ENCODE measurements around the gene KCNK17.

Gene KCNK17

DNA sequence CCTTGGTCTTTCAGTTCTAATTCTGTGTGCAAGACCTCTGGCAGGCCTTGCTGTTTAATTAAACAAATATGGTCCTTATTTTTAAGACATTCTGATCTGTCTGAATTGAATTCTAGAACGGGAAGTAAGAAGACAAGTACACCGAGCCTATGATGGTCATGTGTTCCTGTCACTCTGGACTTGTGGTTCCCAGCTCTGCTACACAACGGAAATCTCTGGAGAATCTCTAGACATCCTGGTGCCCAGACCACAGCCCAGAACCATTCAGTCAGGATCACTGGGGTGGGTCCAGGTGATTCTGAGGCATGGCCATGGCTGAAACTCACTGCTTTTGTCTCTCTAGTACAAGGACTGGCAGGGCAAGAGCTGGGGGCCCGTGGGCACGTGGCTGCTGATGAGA, 24.2 kb upstream of the KCNK17 start:
- H3K36me3 ChIP-seq (ENCODE audit: control insufficient read depth, insufficient read depth, low read length) = no peaks in the 10 kb centered on the region
- H3K4me1 ChIP-seq (ENCODE audit: control insufficient read depth, insufficient read depth, low read length, poor library complexity, severe bottlenecking) = peaks cover 3% of the 10 kb centered on the region
- H3K4me3 ChIP-seq (ENCODE audit: insufficient read depth, low read depth, low read length, poor library complexity, severe bottlenecking) = no peak overlapping the region
- H3K27me3 ChIP-seq (replicated peaks; ENCODE audit: control insufficient read depth, insufficient read depth, low read length, poor library complexity, severe bottlenecking) = no peaks in the 10 kb centered on the region
- no peak for DNase-seq
- no peak overlapping the region for H3K27ac ChIP-seq (ENCODE audit: insufficient read depth, low read length, poor library complexity, severe bottlenecking)
- no peaks in the 10 kb centered on the region for H3K9me3 ChIP-seq (ENCODE audit: control insufficient read depth, low read length)

DNA sequence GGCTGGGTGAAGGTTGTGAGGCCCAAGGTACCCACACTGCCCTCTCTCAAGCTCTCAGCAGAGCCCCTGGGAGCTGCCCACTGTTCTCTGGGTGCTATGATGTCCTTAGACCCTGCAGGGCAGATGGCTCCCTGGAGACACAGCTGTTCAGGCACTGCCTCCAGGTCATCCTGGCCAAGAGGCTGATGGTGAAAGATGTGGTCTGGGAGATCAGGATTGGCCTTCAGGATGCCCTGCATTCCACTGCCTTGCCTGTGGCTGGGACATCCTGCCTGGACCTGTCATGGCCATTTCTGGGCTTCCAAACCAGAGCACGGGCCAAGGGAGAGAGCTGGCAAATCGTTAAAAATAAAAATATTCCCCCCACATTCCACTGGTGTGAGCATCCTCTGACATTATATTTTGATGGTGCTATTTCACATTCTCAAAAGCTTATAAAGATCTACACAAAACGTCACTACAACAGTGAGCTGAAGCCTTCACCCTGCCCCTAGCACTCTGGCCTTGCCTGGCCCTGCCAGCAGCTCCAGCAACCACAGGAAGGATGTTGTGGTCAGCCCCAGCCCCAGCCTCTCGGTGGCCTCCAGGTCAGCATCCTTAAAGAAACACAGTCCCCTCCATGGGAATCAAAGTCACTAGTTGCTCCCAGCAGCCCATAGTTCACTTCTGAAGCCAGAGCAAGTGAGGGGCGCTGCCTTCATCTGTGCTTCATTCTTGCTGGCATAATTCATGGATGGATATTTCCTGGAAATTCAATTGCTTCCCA, 21.7 kb upstream of the KCNK17 start:
- Histone ChIP-seq H3K27ac (ENCODE audit: insufficient read depth, low read length, poor library complexity, severe bottlenecking) (no peak overlapping the region), H3K36me3 (ENCODE audit: control insufficient read depth, insufficient read depth, low read length) (no peaks in the 10 kb centered on the region), H3K4me1 (ENCODE audit: control insufficient read depth, insufficient read depth, low read length, poor library complexity, severe bottlenecking) (peaks cover 3% of the 10 kb centered on the region), H3K4me3 (ENCODE audit: insufficient read depth, low read depth, low read length, poor library complexity, severe bottlenecking) (no peak overlapping the region), H3K27me3 (replicated peaks; ENCODE audit: control insufficient read depth, insufficient read depth, low read length, poor library complexity, severe bottlenecking) (no peaks in the 10 kb centered on the region), H3K9me3 (ENCODE audit: control insufficient read depth, low read length) (no peaks in the 10 kb centered on the region)
- no peak for DNase-seq

DNA sequence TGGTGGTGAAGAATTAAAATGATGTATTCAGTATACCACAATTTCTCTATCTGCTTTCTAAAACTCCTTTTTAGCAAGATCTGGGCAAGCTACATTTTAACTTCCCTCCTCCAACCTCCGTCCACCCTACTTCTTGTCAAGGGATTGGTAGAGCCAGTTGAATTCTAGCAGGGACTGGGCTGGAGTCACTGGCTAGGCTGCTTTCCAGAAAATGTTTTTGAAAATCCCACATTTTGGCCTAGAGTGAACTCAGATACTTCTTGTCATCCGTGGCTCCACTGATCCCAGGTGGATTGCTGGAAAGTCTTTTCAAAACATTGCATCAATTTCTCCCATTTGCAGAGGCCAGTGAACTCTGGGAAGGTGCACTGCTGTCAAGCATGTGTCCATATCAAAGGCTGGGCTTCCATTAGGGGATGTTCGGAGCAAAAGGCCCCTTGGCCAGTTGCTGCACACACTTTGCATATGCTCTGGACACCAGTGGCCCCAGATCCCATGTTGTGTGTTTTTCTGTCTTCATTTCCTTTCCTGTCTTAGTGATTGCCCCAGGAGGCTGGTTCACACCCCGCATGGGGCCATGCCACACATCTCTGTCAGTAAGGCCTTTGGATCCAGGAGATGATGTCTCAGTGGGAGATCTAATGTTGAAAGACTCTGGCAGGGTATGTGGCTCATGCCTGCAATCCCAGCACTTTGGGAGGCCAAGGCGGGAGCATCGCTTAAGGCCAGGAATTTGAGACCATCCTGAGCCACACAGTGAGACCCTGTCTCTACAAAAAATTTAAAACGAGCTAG, 19.6 kb upstream of the KCNK17 start:
- DNase-seq = no peak

DNA sequence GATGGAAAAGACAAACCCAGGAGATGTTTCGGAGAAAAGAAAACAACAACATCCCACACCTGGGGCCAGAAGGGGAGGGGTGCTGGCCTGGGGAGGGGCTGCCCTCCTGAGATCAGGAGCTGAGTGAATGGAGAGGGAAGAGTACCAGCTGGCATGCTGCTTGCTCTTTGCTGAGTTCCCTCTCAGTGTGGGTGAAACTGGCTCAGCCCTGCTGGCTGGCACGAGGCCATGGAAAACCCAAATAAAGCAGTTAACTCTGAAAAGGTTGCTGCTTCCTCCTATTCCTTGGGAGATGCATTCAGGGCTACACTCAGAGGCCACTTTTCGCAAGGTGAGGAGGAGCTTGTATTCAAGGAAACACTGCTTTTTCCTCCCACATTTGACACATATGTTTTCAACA, 16.3 kb upstream of the KCNK17 start:
- no peak for DNase-seq
- Histone ChIP-seq H3K4me3 (ENCODE audit: insufficient read depth, low read depth, low read length, poor library complexity, severe bottlenecking) (no peak overlapping the region), H3K27me3 (replicated peaks; ENCODE audit: control insufficient read depth, insufficient read depth, low read length, poor library complexity, severe bottlenecking) (no peaks in the 10 kb centered on the region), H3K27ac (ENCODE audit: insufficient read depth, low read length, poor library complexity, severe bottlenecking) (no peak overlapping the region), H3K9me3 (ENCODE audit: control insufficient read depth, low read length) (no peaks in the 10 kb centered on the region), H3K36me3 (ENCODE audit: control insufficient read depth, insufficient read depth, low read length) (no peaks in the 10 kb centered on the region), H3K4me1 (ENCODE audit: control insufficient read depth, insufficient read depth, low read length, poor library complexity, severe bottlenecking) (no peaks in the 10 kb centered on the region)

More for the DNA sequence above, 19.6 kb upstream of the KCNK17 start:
- Histone ChIP-seq H3K4me1 (ENCODE audit: control insufficient read depth, insufficient read depth, low read length, poor library complexity, severe bottlenecking) (peaks cover 3% of the 10 kb centered on the region), H3K27ac (ENCODE audit: insufficient read depth, low read length, poor library complexity, severe bottlenecking) (no peak overlapping the region), H3K9me3 (ENCODE audit: control insufficient read depth, low read length) (no peaks in the 10 kb centered on the region), H3K36me3 (ENCODE audit: control insufficient read depth, insufficient read depth, low read length) (no peaks in the 10 kb centered on the region), H3K27me3 (replicated peaks; ENCODE audit: control insufficient read depth, insufficient read depth, low read length, poor library complexity, severe bottlenecking) (no peaks in the 10 kb centered on the region), H3K4me3 (ENCODE audit: insufficient read depth, low read depth, low read length, poor library complexity, severe bottlenecking) (no peak overlapping the region)

DNA sequence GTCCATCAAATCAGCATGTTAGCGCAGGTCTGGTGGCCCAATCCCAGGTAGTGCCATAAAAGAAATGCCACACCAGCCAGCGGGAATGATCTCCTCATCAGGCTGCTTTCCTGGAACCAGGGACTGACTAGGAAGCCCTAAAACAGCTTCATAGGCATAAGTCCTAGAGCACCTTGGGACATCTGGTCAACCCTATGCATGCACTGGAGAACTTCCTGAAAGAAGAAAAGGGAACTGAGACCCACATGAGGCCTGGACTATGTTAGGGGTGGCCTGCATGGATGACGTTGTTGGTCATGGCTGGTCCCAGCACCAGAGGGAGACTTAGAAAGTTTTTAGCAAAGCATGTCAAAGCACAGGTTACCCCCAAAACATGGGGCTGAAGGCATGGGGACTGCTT, 15.8 kb upstream of the KCNK17 start:
- no peak for DNase-seq
- H3K9me3 ChIP-seq (ENCODE audit: control insufficient read depth, low read length) = no peaks in the 10 kb centered on the region
- H3K27me3 ChIP-seq (replicated peaks; ENCODE audit: control insufficient read depth, insufficient read depth, low read length, poor library complexity, severe bottlenecking) = no peaks in the 10 kb centered on the region
- no peak overlapping the region for H3K4me3 ChIP-seq (ENCODE audit: insufficient read depth, low read depth, low read length, poor library complexity, severe bottlenecking)
- H3K27ac ChIP-seq (ENCODE audit: insufficient read depth, low read length, poor library complexity, severe bottlenecking) = no peak overlapping the region
- H3K36me3 ChIP-seq (ENCODE audit: control insufficient read depth, insufficient read depth, low read length) = no peaks in the 10 kb centered on the region
- H3K4me1 ChIP-seq (ENCODE audit: control insufficient read depth, insufficient read depth, low read length, poor library complexity, severe bottlenecking) = no peaks in the 10 kb centered on the region

DNA sequence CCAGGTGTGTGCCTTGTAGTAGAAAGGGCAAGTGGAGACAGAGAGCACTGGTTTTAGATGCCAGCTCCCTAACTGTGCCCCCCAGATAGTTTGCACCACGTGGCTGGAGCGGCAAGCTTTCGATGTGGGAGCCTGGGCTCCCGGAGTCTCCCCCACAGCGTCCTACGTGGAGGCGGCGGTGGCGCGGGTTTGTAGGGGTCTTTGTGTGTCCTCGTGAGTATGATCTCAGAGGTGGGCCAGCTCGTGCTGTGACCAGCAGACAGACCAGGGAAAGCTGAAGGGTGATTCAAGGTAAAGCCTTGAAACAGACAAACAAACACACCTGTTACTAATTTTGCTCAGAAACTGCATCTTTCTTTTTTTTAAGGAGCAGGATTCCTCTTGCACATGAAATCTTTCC, 13.8 kb upstream of the KCNK17 start:
- DNase-seq = no peak
- Histone ChIP-seq H3K4me1 (ENCODE audit: control insufficient read depth, insufficient read depth, low read length, poor library complexity, severe bottlenecking) (no peaks in the 10 kb centered on the region), H3K36me3 (ENCODE audit: control insufficient read depth, insufficient read depth, low read length) (no peaks in the 10 kb centered on the region), H3K27me3 (replicated peaks; ENCODE audit: control insufficient read depth, insufficient read depth, low read length, poor library complexity, severe bottlenecking) (no peaks in the 10 kb centered on the region), H3K9me3 (ENCODE audit: control insufficient read depth, low read length) (no peaks in the 10 kb centered on the region), H3K4me3 (ENCODE audit: insufficient read depth, low read depth, low read length, poor library complexity, severe bottlenecking) (no peak overlapping the region), H3K27ac (ENCODE audit: insufficient read depth, low read length, poor library complexity, severe bottlenecking) (no peak overlapping the region)

DNA sequence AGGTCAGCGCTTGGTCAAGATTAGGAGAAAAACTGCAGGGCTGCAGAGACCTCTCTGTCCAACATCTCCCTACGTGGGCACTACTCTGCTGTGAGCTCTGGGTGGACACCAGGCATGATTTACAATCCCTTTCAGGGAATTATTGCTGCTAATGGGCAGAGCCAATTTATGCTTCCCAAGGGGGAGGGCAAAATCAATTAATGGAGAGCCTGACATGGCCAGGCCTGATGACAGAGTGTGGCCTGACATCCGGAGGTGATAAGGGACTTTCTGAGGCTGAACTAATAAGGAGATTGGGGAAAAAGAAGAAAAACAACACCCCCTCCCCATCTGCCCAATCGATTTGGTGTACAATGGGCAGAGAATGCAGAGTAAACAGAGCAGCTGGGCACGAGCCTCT, 13.3 kb upstream of the KCNK17 start:
- H3K4me3 ChIP-seq (ENCODE audit: insufficient read depth, low read depth, low read length, poor library complexity, severe bottlenecking) = no peak overlapping the region
- no peak overlapping the region for H3K27ac ChIP-seq (ENCODE audit: insufficient read depth, low read length, poor library complexity, severe bottlenecking)
- no peak for DNase-seq
- no peaks in the 10 kb centered on the region for H3K9me3 ChIP-seq (ENCODE audit: control insufficient read depth, low read length)
- H3K4me1 ChIP-seq (ENCODE audit: control insufficient read depth, insufficient read depth, low read length, poor library complexity, severe bottlenecking) = no peaks in the 10 kb centered on the region
- no peaks in the 10 kb centered on the region for H3K36me3 ChIP-seq (ENCODE audit: control insufficient read depth, insufficient read depth, low read length)
- no peaks in the 10 kb centered on the region for H3K27me3 ChIP-seq (replicated peaks; ENCODE audit: control insufficient read depth, insufficient read depth, low read length, poor library complexity, severe bottlenecking)

DNA sequence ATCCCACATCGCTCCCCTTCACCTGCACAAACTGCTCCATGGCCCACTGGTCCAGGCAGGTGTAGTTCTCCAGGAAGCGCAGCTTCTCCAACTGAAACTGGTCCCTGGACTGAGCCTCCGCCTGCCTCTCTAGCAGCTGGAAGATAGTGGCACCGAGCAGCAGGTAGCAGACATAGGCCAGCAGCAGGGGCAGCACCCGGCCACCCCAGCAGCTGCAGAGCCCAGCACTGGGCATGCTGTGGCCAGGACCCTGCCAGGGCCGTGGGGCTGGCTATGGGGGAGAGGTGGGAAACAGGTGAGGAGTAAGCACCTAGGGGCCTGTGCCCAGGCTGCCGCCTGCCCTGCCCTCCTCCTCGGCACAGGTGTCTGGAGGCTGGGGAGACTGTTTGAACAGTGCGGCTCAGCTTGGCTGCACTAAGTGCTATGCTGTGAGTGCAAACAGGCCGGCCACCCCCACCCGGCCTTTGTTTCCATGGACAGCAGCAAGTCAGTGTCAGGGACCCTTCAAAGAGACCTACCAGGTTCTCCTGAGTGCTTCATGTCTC, 8.2 kb upstream of the KCNK17 start, which contains the start of gene KCNK16:
Gene KCNK16 (minus strand): TSS at position 397 of the 545 bp plus-strand sequence. CDS start 162 bp downstream, at position 235.
- Histone ChIP-seq H3K9me3 (ENCODE audit: control insufficient read depth, low read length) (no peaks in the 10 kb centered on the region), H3K4me3 (ENCODE audit: insufficient read depth, low read depth, low read length, poor library complexity, severe bottlenecking) (no peak within 1 kb of the TSS), H3K27ac (ENCODE audit: insufficient read depth, low read length, poor library complexity, severe bottlenecking) (no peak within 1 kb of the TSS), H3K4me1 (ENCODE audit: control insufficient read depth, insufficient read depth, low read length, poor library complexity, severe bottlenecking) (no peaks in the 10 kb centered on the region), H3K36me3 (ENCODE audit: control insufficient read depth, insufficient read depth, low read length) (no peaks in the 10 kb centered on the region), H3K27me3 (replicated peaks; ENCODE audit: control insufficient read depth, insufficient read depth, low read length, poor library complexity, severe bottlenecking) (no peaks in the 10 kb centered on the region)
- no peak for DNase-seq

DNA sequence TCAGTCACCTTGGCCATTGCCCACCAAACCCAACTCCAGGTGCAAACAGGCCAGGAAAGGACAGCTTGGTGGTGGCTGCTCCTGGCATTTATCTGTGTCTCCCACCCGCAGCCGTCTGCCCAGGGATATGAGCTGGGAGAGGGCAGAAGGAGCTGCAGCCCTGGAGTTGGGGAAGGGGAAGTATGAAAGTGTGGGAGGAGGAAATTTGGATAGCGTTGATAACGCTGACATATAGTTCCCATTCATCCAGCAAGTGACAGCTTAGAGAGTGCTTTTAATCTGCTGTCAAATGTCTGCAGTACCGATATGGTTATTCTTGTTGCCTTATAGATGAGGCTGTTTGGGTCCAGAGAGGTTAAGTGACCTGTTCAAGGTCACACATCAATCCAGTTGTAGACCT, 7.5 kb upstream of the KCNK17 start:
- Histone ChIP-seq H3K27ac (ENCODE audit: insufficient read depth, low read length, poor library complexity, severe bottlenecking) (no peak overlapping the region), H3K36me3 (ENCODE audit: control insufficient read depth, insufficient read depth, low read length) (no peaks in the 10 kb centered on the region), H3K4me1 (ENCODE audit: control insufficient read depth, insufficient read depth, low read length, poor library complexity, severe bottlenecking) (no peaks in the 10 kb centered on the region), H3K9me3 (ENCODE audit: control insufficient read depth, low read length) (no peaks in the 10 kb centered on the region), H3K27me3 (replicated peaks; ENCODE audit: control insufficient read depth, insufficient read depth, low read length, poor library complexity, severe bottlenecking) (no peaks in the 10 kb centered on the region), H3K4me3 (ENCODE audit: insufficient read depth, low read depth, low read length, poor library complexity, severe bottlenecking) (no peak overlapping the region)
- DNase-seq = no peak
